SKM-1 (cell line): Measurements from ENCODE around the gene UBTF.
A peak's percentile ranks its signal among the peaks of the same experiment; 100 is the strongest.

Experiments
- DNase-seq: peaks from one replicate; lab custom pipeline; 2025; ENCODE audit not compliant: unreplicated experiment; lab: John Stamatoyannopoulos, UW

UBTF gene

GRCh38 chr17:44197980-44198720 is 21.3 kb downstream of the UBTF start:
- DNase-seq = peak; percentile 84

GRCh38 chr17:44197107-44197506 is 22.4 kb downstream of the UBTF start:
- no peak for DNase-seq

GRCh38 chr17:44193326-44194084 is 26.0 kb downstream of the UBTF start:
- DNase-seq = no peak

DNA sequence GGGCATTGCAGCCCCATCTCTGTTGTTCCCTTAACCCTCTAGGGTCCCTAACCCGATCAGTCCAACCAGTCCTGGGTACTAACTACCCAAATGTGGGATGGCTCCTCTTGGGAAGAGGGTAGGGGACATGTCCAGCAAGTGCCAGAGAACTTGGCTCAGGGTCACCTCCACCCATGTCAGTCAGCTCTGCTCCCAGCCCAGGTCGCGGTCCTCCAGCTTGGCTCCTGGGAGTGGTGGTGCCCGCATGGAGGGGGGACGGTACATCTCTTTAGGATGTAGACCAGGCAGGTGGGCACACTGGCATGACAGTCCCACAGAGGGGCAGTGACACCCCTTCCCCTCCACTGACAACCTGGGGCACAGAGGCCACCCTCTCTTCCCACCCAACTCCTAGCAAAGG is 26.7 kb downstream of the UBTF start:
- DNase-seq = no peak

GRCh38 chr17:44191941-44192496 is 27.5 kb downstream of the UBTF start:
- DNase-seq = no peak

DNA sequence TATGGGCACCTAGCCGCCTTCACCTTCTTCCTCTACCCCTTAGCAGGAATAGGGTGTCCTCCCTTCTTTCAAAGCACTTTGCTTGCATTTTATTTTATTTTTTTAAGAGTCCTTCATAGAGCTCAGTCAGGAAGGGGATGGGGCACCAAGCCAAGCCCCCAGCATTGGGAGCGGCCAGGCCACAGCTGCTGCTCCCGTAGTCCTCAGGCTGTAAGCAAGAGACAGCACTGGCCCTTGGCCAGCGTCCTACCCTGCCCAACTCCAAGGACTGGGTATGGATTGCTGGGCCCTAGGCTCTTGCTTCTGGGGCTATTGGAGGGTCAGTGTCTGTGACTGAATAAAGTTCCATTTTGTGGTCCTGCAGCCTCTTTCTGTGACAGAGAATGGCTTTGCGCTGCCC is 28.1 kb downstream of the UBTF start:
- DNase-seq = no peak

GRCh38 chr17:44190481-44190880 is 29.0 kb downstream of the UBTF start:
- DNase-seq = no peak

DNA sequence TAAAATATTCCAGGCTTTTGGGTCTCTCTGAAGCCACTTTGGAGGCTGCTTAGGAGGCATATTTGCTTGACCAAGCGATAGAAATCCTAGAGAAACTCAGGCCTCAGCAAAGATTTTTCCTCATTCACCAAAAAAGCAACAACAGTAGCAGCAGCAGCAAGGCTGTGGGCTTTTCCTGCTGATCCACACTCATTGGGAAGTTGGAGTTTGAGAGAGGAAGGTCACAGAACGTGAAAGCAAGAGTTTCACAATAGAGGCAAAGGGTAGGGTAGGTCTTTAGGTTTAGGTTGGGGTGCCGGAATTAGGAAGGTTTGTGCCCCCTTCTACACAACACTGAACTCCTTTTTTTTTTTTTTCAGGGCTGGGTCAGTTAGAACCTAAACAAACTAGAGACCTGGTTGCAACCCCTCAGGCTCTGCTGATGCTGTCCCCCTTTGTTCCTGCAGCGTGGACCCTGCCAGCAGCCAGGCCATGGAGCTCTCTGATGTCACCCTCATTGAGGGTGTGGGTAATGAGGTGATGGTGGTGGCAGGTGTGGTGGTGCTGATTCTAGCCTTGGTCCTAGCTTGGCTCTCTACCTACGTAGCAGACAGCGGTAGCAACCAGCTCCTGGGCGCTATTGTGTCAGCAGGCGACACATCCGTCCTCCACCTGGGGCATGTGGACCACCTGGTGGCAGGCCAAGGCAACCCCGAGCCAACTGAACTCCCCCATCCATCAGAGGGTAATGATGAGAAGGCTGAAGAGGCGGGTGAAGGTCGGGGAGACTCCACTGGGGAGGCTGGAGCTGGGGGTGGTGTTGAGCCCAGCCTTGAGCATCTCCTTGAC is 30.7 kb downstream of the UBTF start:
- no peak for DNase-seq

- no peak for DNase-seq
Observed at GRCh38 chr17:44187131-44187899, 32.2 kb downstream of the UBTF start.

- DNase-seq = peak; percentile 99
Observed at GRCh38 chr17:44186307-44187130, 33.0 kb downstream of the UBTF start, which contains the start of gene TMUB2. TSS of gene TMUB2 (plus strand) at chr17:44186972. CDS start at chr17:44187709, 737 bp downstream.

DNA sequence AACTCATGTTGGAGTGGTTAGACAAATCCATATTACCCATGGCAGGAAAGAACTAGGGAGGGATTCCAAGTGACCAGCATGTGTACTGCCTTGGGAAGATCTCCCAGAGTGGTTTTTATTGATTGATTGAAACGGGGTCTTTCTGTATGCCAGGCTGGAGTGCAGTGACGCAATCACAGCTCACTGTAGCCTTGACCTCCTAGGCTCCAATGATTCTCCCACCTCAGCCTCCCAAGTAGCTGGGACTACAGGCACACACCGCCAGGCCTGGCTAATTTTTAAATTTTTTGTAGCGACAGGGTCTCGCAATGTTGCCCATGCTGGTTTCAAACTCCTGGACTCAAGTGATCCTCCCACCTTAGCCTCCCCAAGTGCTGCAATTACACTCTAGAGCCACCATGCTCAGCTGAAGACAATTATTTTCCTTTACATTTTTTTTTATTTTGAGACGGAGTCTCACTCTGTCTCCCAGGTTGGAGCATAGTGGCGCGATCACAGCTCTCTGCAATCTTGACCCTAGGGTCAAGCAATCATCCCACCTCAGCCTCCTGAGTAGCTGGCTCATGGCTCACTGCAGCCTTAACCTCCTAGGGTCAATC is 35.2 kb downstream of the UBTF start:
- no peak for DNase-seq

GRCh38 chr17:44183024-44183423 is 36.5 kb downstream of the UBTF start:
- no peak for DNase-seq

DNA sequence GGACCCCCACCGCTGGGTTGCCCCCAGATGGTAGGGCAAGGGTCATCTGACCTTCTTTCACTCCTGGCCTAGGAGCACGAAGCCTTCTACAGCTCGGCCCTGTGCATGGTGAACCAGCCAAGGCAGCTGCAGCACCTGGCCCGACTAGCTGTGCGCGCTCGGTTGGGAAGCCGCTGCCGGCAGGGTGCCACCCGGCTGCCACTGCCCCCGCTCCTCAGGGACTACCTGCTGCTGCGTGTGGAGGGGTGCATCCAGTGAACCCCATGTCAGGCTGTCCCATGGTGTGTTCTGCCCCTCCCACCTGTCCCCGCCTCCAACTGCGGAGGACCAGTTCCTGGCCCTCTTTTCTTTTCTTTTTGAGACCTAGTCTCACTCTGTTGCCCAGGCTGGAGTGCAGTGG is 41.3 kb downstream of the UBTF start:
- DNase-seq = no peak

DNA sequence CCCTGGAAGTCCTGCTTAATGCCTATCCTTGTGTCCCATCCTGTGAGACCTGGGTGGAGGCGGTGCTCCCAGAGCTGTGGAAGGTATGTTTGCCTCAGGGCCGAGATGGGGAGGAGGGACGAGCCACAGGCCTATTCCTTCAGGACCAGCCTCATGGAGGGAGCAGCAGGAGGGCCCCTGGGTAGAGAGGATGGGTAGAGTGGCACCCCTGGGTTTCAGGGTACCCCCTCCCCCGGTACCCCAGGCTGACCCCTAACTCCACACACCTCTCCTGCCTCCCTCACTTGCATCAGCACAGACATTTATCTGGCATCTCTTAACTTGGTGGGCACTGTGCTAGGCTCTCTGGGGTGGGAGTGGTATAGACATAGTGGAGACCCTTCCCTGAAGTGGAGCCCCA is 41.8 kb downstream of the UBTF start:
- no peak for DNase-seq

DNA sequence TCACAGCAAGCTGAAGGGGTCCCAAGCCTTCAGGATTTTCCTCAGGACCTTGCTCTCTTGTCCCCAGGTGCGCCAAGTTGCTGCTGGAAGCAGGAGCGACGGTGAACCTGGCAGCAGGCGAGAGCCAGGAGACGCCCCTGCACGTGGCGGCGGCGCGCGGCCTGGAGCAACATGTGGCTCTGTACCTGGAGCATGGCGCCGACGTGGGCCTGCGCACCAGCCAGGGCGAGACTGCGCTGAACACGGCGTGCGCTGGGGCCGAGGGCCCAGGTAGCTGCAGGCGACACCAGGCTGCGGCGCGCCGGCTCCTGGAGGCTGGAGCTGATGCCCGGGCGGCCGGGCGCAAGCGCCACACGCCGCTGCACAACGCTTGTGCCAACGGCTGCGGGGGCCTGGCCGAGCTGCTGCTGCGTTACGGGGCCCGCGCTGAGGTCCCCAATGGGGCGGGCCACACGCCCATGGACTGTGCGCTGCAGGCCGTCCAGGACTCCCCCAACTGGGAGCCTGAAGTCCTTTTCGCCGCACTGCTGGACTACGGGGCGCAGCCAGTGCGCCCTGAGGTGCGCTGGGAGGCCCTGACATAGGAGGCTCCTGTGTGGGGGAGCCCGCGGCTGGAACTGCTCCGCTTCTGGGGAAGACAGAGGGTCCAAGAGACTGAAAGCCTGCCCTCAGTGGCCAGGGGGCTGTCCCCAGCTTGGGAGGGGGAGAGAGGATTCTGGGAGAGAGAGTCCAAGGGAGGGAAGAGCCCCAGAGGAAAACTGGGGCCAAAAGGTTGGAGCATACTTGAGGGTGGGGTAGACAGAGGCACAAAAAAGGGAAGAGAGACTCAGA is 42.6 kb downstream of the UBTF start:
- no peak for DNase-seq

GRCh38 chr17:44176257-44176656 is 43.2 kb downstream of the UBTF start:
- DNase-seq = no peak

DNA sequence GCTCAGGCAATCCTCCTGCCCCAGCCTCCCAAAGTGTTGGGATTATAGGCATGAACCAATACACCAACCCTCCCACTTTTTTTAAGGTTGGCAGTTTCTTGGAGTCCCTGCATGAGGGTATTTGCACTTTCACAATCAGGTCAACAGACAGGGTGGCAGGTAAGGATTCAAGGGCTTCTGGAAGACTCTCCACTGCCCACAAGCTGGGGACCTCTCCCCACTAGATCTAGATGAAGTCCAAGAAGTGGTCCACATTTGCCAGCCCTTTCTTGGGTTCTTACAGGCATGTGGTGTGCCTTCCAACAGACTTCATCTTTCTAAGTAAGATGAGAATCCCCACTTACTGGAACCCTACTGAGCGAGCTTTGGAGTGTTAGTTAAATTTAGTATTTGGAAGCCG is 45.0 kb downstream of the UBTF start:
- no peak for DNase-seq

DNA sequence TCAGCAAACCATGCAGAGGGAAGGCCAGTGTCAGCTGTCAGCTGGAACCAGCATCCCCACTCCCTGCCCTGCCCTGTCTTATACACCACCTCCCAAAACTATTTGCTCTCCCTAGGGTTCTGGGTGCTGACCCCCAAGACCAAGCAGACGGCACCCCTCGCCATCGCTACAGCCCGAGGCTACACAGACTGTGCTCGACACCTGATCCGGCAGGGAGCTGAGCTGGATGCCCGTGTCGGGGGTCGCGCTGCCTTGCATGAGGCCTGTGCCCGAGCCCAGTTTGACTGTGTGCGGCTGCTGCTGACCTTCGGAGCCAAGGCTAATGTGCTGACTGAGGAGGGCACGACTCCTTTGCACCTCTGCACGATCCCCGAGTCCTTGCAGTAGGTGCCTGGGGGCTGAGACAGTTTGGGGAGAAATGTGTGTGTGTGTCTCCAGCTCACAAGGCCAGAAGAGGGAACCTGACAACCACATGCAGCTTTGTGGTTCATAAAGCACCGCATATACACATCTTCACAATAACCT is 47.5 kb downstream of the UBTF start:
- DNase-seq = no peak
